ENCODE data around the gene FTSJ1. TPM values are rescaled to one million over a fixed set of nuclear protein-coding genes. Genes with fewer than 3 reads are reported as not detected.

Gene FTSJ1
- polyA plus RNA-seq, 1 donor from 2014 or later = 83.5 TPM

Other genes starting within 250 kb of the FTSJ1 start
- not detected in 2 replicates for gene SSX1, start 220.8 kb upstream of the FTSJ1 start, polyA plus RNA-seq
- gene SSX3, start 119.5 kb upstream of the FTSJ1 start, polyA plus RNA-seq = not detected in 2 replicates
- not detected in 2 replicates for gene SSX4, start 92.7 kb upstream of the FTSJ1 start, polyA plus RNA-seq
- gene SSX4B, start 64.2 kb upstream of the FTSJ1 start, polyA plus RNA-seq = not detected in 2 replicates
- gene SLC38A5, start 5.9 kb upstream of the FTSJ1 start, polyA plus RNA-seq = 0.48 and 3.3 TPM in 2 replicates
- 29.8 and 32.1 TPM in 2 replicates for gene PORCN, start 32.8 kb downstream of the FTSJ1 start, polyA plus RNA-seq
- 134 and 143 TPM in 2 replicates for gene EBP, start 45.6 kb downstream of the FTSJ1 start, polyA plus RNA-seq
- gene TBC1D25, start 63.5 kb downstream of the FTSJ1 start, polyA plus RNA-seq = 4.5 and 7.3 TPM in 2 replicates
- gene RBM3, start 98.3 kb downstream of the FTSJ1 start, polyA plus RNA-seq = 327 and 378 TPM in 2 replicates
- 210 and 217 TPM in 2 replicates for gene WDR13, start 121.3 kb downstream of the FTSJ1 start, polyA plus RNA-seq
- 1.0 and 1.1 TPM in 2 replicates for gene WAS, start 207.6 kb downstream of the FTSJ1 start, polyA plus RNA-seq
- 3.1 and 3.2 TPM in 2 replicates for gene SUV39H1, start 220.5 kb downstream of the FTSJ1 start, polyA plus RNA-seq

All from neural cell (in vitro differentiated cells).